GM19452 (cell line): ENCODE measurements around the gene PKD1L1.
"Not testable (repeated sequence)": the region's sequence is repeated elsewhere in the genome, so short reads cannot be mapped to it uniquely, and the experiment has no call there.

Source experiments
- ATAC-seq: cut with Tn5 transposase; IDR thresholded peaks from one replicate; pipeline ENCODE4 v1.9.1; 2021; ENCODE audit not compliant: unreplicated experiment

PKD1L1 gene

DNA sequence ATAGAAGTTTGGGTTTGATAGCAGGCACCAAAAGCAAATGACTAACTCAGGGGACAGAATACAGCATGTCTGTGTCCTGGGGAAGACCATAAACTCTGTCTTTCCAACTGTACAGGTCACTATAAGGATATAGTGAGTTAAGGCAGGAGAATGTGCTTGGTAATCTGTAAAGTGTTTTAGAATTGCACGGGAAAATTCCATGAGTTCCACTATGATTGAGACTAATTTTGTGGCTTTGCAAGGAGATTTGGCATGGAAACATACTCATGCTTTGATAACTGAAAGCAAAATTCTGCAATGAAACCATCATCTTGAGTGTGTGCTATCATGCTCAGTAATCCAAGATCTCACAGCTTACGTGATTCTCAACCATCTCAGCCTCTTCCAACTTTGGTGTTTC is 152.6 kb downstream of the PKD1L1 start:
- no peak for ATAC-seq

DNA sequence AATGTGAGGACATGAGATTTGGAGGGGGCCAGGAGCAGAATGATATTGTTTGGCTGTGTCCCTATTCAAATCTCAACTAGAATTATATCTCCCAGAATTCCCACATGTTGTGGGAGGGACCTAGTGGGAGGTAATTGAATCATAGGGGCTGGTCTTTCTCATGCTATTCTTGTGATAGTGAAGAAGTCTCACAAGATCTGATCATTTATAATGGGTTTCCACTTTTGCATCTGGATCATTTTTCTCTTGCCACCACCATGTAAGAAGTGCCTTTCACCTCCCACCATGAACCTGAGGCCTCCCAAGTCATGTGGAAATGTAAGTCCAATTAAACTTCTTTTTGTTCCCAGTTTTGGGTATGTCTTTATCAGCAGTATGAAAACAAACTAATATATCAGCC is 153.1 kb downstream of the PKD1L1 start:
- not testable (repeated sequence) for ATAC-seq

DNA sequence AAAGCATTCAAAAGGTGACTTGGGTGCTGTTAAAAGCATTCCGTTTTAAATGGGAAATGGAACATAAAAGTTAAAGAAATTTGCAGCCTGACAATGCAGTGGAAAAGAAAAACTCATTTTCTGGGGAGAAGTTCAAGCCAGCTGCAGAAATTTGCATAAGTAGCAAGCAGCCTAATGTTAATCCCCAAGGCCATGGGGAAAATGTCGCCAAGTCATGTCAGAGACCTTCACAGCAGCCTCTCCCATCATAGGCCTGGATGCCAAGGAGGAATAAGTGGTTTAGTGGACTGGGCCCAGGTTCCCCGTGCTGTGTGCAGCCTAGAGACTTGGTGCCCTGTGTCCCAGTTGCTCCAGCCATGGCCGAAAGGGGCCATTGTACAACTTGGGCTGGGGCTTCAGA is 154.2 kb downstream of the PKD1L1 start:
- ATAC-seq, result no peak

DNA sequence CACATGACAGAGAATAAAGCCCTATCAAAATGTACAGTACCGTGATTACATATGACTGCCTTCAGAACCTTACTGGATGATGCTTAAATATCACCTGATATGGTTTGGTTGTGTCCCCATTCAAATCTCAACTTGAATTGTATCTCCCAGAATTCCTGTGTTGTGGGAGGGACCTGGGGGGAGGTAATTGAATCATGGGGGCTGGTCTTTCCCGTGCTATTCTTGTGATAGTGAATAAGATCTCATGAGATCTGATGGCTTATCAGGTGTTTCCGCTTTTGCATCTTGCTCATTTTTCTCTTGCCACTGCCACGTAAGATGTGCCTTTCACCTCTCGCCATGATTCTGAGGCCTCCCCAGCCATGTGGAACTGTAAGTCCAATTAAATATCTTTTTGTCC is 155.1 kb downstream of the PKD1L1 start:
- ATAC-seq, result not testable (repeated sequence)

DNA sequence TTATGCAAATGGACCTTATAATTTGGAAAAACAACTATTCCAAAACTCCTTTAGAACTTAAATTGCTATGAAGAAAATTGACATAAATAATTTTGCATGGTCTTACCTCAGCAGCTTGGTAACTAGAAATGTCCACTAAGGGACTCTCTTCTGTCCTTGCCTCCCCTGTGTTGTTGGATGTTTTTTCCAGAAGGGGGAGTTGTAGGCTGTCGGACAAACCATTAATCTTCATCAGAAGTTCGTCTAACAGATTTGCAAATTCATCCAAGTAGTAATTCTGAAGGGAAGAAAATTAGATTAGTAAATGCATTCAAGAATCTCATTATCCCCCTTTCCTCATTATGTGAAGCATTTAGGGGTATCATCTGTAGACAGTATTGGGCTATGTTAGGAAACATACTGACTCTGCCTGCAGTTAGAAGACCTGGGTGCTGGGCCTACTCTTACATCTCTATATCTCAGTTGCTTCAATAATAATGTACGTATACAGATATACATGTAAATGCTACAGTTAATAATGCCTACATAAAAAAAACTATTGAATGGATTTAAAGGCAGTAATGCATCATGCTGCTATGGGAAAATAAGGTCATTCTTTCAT is 155.6 kb downstream of the PKD1L1 start:
- ATAC-seq, result no peak

DNA sequence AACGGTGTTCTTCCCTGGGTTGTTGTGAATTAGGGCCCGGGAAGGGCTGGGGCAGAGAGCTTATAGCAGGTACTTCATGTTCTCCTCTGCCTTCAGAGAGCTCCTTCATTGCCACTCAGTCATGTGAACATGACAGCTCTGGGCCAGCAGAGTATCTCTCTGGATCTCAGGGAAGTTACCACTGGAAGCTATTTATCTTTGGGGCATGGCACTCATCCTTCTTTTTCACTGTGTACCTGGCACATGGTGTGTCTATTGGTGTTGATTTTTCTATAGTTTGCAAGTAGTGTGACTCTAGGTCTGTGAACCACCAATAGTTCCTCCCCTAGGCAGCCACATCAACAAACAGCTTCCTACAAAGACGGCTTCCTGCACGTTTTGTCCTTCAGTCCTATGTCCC is 156.6 kb downstream of the PKD1L1 start:
- no peak for ATAC-seq

DNA sequence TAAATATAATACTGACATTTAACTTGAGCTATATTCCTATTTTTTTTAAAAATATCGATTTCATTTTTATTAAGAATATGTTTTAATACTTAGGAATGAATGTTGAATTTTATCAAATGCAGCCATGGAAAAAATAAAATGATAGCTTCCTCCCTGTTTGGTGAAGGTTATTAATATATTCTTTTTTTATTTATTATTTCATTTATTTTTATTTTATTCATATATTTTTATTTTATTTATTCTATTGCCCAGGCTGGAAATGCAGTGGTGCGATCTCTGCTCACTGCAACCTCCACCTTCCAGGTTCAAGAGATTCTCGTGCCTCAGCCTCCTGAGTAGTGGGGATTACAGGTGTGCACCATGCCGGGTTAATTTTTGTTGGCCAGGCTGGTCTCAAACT is 160.2 kb downstream of the PKD1L1 start:
- ATAC-seq, result no peak

DNA sequence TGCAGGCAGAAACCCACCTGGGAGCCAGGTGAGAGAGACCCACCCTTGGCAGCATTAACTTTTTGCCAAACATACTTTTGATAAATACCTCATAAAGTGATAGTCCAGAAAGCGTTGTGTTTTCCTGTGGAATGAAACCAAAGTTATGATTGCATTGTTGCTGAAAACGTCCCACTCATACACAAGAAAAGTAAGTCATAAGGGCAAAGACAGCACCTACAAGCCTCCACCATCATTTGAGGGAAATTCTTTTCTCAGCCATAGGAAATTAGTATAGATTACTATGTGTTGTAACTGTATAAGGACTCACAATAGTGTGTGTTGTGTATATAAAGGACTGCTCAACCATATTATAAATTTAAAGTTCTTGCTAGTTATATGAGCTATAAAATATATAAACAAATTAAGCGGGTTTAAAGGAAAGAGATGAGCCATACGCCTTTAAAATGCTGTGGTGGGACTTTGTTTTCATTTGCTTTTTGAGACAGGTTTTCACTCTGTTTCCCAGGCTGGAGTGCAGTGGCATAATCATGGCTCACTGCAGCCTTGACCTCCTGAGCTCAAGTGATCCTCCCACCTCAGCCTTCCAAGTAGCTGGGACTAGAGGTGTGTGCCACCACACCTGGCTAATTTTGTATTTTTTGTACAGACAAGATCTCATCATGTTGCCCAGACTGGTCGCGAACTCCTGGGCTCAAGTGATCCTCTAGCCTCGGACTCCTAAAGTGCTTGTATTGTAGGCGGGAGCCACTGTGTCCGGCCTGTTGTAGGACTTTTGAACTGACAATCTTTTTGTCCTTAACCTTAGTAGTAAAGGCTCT is 160.8 kb downstream of the PKD1L1 start:
- ATAC-seq, result no peak

DNA sequence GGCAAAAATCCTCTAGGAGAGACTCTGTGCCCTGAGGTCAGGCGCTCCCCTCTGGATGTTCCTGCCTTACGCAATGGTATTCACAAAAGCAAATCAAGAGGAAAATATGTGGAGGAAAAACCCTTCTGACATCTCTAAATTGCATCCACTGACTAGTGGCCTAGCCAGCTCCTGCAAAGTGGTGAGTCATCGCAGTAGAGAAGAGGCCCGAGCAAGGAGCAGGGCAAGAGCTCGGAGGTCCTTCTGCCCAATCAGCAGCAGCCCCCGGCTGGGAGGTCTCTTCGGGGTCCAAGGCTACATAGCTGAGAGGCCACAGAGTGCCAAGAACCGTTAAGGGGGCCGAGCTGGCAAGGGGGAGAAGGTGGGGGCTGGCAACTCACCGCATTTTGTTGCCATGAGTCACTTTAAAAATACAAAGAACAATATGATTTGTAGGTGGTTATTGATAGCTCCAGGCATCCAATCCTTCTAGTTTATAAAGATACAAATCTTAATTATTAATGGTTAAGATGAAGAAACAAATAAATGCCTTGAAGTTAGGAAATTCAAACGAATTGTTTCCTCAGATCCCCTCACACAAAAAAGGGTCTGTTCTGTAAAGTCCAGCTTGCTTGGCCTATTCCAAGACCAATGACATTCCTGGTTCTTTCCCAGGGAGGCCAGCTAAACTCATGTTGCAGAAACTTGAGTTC is 161.6 kb downstream of the PKD1L1 start:
- no peak for ATAC-seq

DNA sequence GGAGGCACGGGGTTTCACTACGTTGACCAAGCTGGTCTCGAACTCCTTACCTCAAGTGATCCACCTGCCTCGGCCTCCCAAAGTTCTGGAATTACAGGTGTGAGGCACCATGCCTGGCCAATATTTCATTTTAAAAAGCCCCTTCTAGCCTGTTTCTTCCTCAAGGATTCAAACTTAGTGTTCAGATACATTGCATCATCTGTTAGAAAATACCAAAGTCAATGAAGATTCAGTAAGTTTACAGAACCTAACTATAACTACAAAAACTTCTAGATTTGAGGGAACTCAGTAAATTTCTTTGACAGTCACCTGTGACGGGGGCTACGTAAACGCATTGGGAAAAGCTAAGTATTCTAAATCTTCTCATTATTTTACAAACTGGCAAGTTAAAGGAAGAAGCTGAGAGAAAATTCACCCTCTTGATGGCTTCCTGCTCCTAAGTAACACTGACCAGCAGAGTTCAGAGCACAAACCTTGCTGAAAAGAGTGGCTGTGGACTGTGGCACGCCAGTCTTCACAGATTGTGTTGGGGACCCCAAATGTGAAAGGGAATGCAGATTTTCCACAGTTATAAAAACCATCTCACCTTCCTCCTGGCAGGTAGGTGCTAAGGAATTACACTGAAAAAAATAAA is 162.2 kb downstream of the PKD1L1 start:
- no peak for ATAC-seq

DNA sequence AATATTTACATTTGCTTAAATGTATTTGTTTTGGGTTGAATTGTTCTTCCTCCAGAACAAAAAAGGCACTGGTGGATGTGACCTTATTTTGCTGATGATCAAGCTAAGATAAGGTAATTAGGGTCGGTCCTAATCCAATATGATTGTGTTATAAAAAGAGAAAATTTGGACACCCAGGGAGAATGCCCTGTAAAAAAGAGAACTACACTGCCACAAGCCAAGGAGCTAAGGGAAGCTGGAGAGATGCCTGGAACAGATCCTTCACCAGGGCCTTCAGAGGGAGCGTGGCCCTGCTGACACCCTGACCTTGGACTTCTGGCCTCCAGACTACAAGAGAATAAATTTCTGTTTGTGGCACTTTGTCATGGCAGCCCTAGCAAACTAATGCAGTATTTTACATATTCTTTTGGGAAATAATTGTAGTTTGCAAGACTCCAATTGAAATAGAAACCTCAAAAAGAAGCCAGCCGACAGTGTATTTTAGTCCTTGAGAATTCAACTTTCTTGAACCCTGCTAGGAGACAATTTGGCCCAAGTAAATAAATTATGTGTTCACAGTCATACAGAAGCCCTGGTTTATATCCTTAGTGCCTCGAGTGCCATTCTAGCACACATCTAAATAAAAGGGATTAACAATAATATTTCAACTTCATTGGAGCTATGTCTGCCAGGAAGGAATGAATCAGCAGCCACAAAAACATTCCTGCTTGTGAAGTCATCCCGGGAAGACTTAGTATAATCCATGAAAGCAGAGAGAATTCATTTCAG is 164.6 kb downstream of the PKD1L1 start:
- ATAC-seq, result no peak

DNA sequence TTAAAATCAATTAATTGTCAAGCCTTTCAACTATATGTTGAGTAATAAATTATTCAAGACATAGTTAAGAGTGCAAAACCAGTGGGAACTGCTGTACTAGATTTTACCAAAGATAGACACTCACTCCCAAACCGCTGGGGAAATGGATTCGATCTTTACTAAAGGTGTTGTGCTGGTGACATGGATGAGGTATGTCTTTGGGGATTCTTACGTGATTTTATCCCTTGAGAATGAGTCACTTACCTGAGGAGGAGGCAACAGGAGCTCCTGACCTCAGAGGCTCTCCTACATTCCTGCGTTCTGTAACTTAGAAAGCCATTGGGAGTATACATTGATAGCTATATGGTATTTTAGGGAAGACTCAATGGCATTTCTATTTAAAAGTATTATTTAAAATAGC is 165.5 kb downstream of the PKD1L1 start:
- no peak for ATAC-seq

DNA sequence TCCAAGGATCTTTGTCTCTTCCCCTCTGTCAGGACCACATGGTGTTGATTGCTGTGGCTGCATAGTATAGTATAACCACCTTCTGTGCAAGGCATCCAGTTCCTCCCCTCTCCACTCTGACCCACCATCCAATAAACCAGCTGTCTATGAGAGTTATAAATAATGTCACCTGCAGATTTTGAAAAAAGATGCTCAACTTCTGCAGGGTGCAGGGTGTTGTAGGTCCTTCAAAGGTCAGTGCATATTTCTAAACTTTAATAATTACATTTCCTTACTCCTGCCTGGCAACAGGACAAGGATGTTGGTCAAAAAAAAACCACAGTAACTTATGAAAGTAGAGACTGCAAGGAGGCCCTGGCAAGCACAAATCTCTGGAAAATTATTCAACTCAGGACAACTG is 166.2 kb downstream of the PKD1L1 start:
- ATAC-seq, result no peak

DNA sequence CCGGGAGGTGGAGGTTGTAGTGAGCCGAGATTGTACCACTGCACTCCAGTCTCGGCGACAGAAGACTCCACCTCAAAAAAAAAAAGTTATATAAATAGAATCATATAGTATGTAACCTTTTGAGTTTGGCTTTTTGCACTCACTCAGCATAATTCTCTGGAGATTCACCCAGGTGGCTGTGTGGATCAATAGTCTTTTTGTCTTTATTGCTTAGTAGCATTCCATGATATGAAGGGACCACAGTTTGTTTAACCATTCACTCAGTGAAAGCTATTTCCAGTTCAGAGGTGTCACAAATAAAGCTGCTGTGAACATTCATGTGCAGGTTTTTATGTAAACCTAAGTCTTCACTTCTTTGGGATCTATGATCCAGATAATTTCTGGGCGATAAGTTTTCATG is 167.7 kb downstream of the PKD1L1 start:
- no peak for ATAC-seq

DNA sequence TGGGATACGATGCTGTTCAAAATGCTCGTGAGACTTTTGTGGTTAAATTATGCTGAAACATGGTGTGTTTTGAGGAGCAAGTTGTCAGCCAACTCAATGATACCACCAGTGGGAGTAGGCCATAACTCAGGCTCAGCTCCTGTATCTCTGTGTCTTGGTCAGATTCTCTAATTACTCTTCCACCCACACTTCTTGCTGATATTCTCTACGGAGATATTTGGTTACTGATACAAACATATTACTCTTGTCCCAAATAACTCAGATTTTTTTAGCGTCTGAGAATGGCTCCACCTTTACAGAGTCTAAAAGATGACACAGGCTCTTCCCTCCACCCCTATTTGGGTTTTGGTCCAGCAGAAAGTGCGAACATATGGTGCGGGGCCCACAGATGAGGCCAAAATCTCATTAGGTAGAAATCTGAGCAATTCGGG is 168.9 kb downstream of the PKD1L1 start:
- ATAC-seq, result no peak

DNA sequence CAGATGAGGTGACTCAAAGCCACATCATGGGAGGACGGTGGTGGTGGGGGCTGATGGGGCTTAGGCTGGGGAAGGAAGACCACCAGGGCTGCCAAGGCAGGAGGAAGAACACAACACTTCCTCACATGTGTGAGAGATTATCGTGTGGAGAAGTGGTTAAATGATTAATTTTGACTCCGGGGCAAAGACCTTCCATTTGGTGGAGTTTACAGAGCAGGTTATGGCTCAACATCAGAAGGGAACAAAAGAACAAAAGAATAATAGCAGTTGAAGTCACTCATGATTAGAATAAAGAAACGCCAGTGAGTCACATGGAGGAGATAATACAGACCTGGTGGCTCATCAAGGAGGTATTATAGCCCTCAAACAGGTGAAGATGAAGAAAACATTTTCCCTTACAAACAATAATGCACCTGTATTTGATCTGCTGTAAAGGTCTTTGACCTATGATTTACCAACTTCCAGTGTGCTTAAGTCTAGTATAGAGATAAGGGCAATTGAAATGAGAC is 170.1 kb downstream of the PKD1L1 start:
- ATAC-seq, result no peak

DNA sequence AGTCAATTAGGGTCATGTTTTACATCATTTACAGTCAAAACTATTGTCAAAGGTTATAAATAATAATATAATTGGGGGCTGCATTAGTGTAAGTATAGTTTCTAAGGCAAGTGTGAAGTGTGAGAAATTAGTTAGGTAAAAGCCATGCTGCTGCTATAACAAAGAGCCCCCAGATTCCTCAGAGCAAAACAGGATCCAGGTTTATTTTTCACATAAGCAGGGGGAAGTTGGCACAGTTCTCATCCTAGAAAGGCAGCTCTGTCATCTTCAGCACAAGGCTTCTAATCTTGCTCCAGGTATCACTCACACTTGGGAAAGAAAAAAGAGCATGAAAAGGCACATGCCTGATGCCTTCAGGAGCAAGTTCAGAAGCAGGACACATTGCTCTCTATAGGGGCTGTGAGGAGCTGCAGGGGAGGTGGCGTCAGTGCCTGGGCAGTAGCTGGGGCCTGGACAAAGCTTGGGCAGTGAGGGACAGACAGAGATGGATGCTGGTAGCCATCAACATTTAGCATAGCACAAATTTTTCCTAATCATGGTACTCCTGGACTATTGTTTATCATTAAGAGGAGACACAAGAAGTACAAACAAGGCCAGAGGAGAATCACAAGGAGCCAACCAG is 170.6 kb downstream of the PKD1L1 start:
- no peak for ATAC-seq

DNA sequence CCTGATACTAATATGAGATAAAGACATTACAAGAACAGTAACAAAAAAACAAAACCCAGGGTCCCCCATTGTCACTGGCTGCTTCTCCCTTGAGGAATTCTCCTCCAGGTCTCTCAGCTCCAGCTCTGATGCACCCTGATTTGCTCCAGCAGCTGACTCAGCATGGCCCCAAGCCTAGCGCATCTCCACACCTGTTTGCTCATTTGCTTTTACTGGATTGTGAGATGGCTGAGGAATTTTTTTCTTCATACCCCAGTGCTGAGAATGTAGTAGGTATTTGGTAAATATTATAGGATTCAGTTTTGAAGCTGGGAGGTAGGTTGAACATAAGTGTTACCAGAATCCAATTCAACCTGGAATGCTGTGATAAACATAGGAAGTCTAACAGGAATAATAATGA is 171.9 kb downstream of the PKD1L1 start:
- ATAC-seq, result no peak

DNA sequence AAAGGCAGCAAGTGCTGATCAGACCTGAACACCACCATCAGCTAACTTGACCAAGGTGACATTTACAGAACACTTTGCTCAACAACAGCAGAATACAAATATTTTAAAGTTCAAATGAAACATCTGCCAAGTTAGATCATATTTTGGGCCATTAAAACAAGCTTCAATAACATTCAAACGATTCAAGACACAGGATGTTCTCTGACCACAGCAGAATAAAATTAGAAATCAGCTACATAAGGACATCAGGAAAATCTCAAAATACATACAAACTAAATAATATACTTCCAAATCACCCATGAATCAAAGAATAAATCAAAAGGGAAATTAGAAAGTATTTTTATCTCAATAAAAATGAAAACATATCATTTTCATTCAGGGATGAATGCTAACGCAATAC is 173.0 kb downstream of the PKD1L1 start:
- ATAC-seq, result no peak

DNA sequence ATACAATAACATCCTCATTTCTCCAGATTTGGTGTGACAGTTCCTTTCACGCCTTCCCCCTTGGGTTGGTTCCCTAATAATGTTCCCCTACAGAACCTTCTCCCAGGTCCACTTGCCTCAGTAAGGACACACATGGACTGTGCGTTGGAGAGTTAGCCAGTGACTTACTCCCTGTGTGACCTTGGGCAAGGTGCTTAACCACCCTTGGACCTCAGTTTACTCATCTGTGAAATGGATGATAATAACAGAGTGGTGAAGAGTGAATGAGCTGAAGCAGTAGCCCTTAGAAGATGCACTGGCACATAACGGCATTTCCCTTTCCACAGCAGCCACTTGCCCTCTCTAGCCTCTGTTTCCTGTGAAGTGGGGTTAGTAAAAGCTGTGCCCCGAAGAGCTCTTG is 175.8 kb downstream of the PKD1L1 start:
- ATAC-seq, result no peak
